ENCODE measurements around the gene ANKMY1. TPM values are rescaled to one million over a fixed set of nuclear protein-coding genes. Genes with fewer than 3 reads are reported as not detected.

The ANKMY1 gene
- total and polyA plus RNA-seq, 4 donors: 7.8 to 27.5 (median 13.4) TPM

GRCh38 chr2:240589375-240589774 is 31.6 kb upstream of the ANKMY1 start:
- Histone ChIP-seq H3K4me1 (ENCODE audit: control insufficient read depth, insufficient read depth, low read length) (peaks cover 46% of the 10 kb centered on the region), H3K27ac (ENCODE audit: low read depth, low read length) (no peak overlapping the region), H3K36me3 (ENCODE audit: control insufficient read depth, insufficient read depth, low read length) (peaks cover 59% of the 10 kb centered on the region), H3K9me3 (ENCODE audit: control insufficient read depth, insufficient read depth, low read length) (no peaks in the 10 kb centered on the region), H3K27me3 (ENCODE audit: control insufficient read depth, insufficient read depth, low read length) (no peaks in the 10 kb centered on the region), H3K4me3 (ENCODE audit: low read depth, low read length) (no peak overlapping the region)
- DNase-seq (ENCODE audit: low read depth in 4 of 6, low spot score in 6 of 6): no peak
- WGBS (ENCODE audit: insufficient coverage): 82% methylated on average over 13 of the region's 14 CpGs

- no peaks in the 10 kb centered on the region for H3K9me3 ChIP-seq (ENCODE audit: control insufficient read depth, insufficient read depth, low read length)
- no peak for DNase-seq (ENCODE audit: low read depth in 4 of 6, low spot score in 6 of 6)
- 94% methylated on average over 4 of the region's 4 CpGs for WGBS (ENCODE audit: insufficient coverage)
- peaks cover 57% of the 10 kb centered on the region for H3K36me3 ChIP-seq (ENCODE audit: control insufficient read depth, insufficient read depth, low read length)
- no peak overlapping the region for H3K4me3 ChIP-seq (ENCODE audit: low read depth, low read length)
- no peak overlapping the region for H3K27ac ChIP-seq (ENCODE audit: low read depth, low read length)
- no peaks in the 10 kb centered on the region for H3K27me3 ChIP-seq (ENCODE audit: control insufficient read depth, insufficient read depth, low read length)
- H3K4me1 ChIP-seq (ENCODE audit: control insufficient read depth, insufficient read depth, low read length): peaks cover 39% of the 10 kb centered on the region
These were observed 30.9 kb upstream of the ANKMY1 start for GRCh38 chr2:240588669-240589068.

GRCh38 chr2:240588006-240588655 is 30.3 kb upstream of the ANKMY1 start:
- Histone ChIP-seq H3K4me1 (ENCODE audit: control insufficient read depth, insufficient read depth, low read length) (peaks cover 34% of the 10 kb centered on the region), H3K36me3 (ENCODE audit: control insufficient read depth, insufficient read depth, low read length) (peaks cover 51% of the 10 kb centered on the region), H3K27me3 (ENCODE audit: control insufficient read depth, insufficient read depth, low read length) (no peaks in the 10 kb centered on the region), H3K4me3 (ENCODE audit: low read depth, low read length) (peak overlapping the region; percentile 97), H3K9me3 (ENCODE audit: control insufficient read depth, insufficient read depth, low read length) (no peaks in the 10 kb centered on the region), H3K27ac (ENCODE audit: low read depth, low read length) (no peak overlapping the region)
- 77% methylated on average over 10 of the region's 10 CpGs for WGBS (ENCODE audit: insufficient coverage)
- DNase-seq (ENCODE audit: low read depth in 4 of 6, low spot score in 6 of 6): no peak

GRCh38 chr2:240586919-240587800 is 29.4 kb upstream of the ANKMY1 start:
- Histone ChIP-seq H3K27me3 (ENCODE audit: control insufficient read depth, insufficient read depth, low read length) (no peaks in the 10 kb centered on the region), H3K9me3 (ENCODE audit: control insufficient read depth, insufficient read depth, low read length) (no peaks in the 10 kb centered on the region), H3K4me3 (ENCODE audit: low read depth, low read length) (peak overlapping the region; percentile 97), H3K4me1 (ENCODE audit: control insufficient read depth, insufficient read depth, low read length) (peaks cover 34% of the 10 kb centered on the region), H3K27ac (ENCODE audit: low read depth, low read length) (no peak overlapping the region), H3K36me3 (ENCODE audit: control insufficient read depth, insufficient read depth, low read length) (peaks cover 42% of the 10 kb centered on the region)
- 2% methylated on average over 62 of the region's 62 CpGs for WGBS (ENCODE audit: insufficient coverage)
- DNase-seq (ENCODE audit: low read depth in 4 of 6, low spot score in 6 of 6): peak in 2 of 6 donors; percentile 6 to 21

GRCh38 chr2:240586198-240586918 is 28.6 kb upstream of the ANKMY1 start, which contains the start of gene CAPN10:
CAPN10 (plus strand) TSS chr2:240586734; CDS start chr2:240586912, 178 bp downstream.
- Histone ChIP-seq H3K27me3 (ENCODE audit: control insufficient read depth, insufficient read depth, low read length) (no peaks in the 10 kb centered on the region), H3K36me3 (ENCODE audit: control insufficient read depth, insufficient read depth, low read length) (peaks cover 38% of the 10 kb centered on the region), H3K9me3 (ENCODE audit: control insufficient read depth, insufficient read depth, low read length) (no peaks in the 10 kb centered on the region), H3K4me3 (ENCODE audit: low read depth, low read length) (peak within 1 kb of the TSS; percentile 97), H3K27ac (ENCODE audit: low read depth, low read length) (peak within 1 kb of the TSS; percentile 97), H3K4me1 (ENCODE audit: control insufficient read depth, insufficient read depth, low read length) (peaks cover 34% of the 10 kb centered on the region)
- peak; percentile 87 to 99 (median 92) for DNase-seq (ENCODE audit: low read depth in 4 of 6, low spot score in 6 of 6)
- under 1% methylated on average over 88 of the region's 88 CpGs for WGBS (ENCODE audit: insufficient coverage)

GRCh38 chr2:240585681-240586197 is 28.0 kb upstream of the ANKMY1 start:
- 2% methylated on average over 20 of the region's 20 CpGs for WGBS (ENCODE audit: insufficient coverage)
- peak overlapping the region; percentile 97 for H3K27ac ChIP-seq (ENCODE audit: low read depth, low read length)

GRCh38 chr2:240585101-240585500 is 27.3 kb upstream of the ANKMY1 start:
- Histone ChIP-seq H3K36me3 (ENCODE audit: control insufficient read depth, insufficient read depth, low read length) (peaks cover 26% of the 10 kb centered on the region), H3K4me3 (ENCODE audit: low read depth, low read length) (peak overlapping the region; percentile 97), H3K27ac (ENCODE audit: low read depth, low read length) (no peak overlapping the region), H3K27me3 (ENCODE audit: control insufficient read depth, insufficient read depth, low read length) (no peaks in the 10 kb centered on the region), H3K4me1 (ENCODE audit: control insufficient read depth, insufficient read depth, low read length) (peaks cover 34% of the 10 kb centered on the region), H3K9me3 (ENCODE audit: control insufficient read depth, insufficient read depth, low read length) (peaks cover 2% of the 10 kb centered on the region)
- DNase-seq (ENCODE audit: low read depth in 4 of 6, low spot score in 6 of 6): no peak
- 89% methylated on average over 6 of the region's 6 CpGs for WGBS (ENCODE audit: insufficient coverage)

More at GRCh38 chr2:240585681-240586197, 28.0 kb upstream of the ANKMY1 start:
- Histone ChIP-seq H3K4me3 (ENCODE audit: low read depth, low read length) (peak overlapping the region; percentile 97), H3K36me3 (ENCODE audit: control insufficient read depth, insufficient read depth, low read length) (peaks cover 32% of the 10 kb centered on the region), H3K9me3 (ENCODE audit: control insufficient read depth, insufficient read depth, low read length) (peaks cover 2% of the 10 kb centered on the region), H3K27me3 (ENCODE audit: control insufficient read depth, insufficient read depth, low read length) (no peaks in the 10 kb centered on the region), H3K4me1 (ENCODE audit: control insufficient read depth, insufficient read depth, low read length) (peaks cover 34% of the 10 kb centered on the region)
- DNase-seq (ENCODE audit: low read depth in 4 of 6, low spot score in 6 of 6): no peak

- DNase-seq (ENCODE audit: low read depth in 4 of 6, low spot score in 6 of 6): no peak
- H3K4me1 ChIP-seq (ENCODE audit: control insufficient read depth, insufficient read depth, low read length): peaks cover 36% of the 10 kb centered on the region
- peaks cover 25% of the 10 kb centered on the region for H3K36me3 ChIP-seq (ENCODE audit: control insufficient read depth, insufficient read depth, low read length)
- 62% methylated on average over 4 of the region's 4 CpGs for WGBS (ENCODE audit: insufficient coverage)
- H3K27me3 ChIP-seq (ENCODE audit: control insufficient read depth, insufficient read depth, low read length): no peaks in the 10 kb centered on the region
- no peak overlapping the region for H3K4me3 ChIP-seq (ENCODE audit: low read depth, low read length)
- no peak overlapping the region for H3K27ac ChIP-seq (ENCODE audit: low read depth, low read length)
- peaks cover 2% of the 10 kb centered on the region for H3K9me3 ChIP-seq (ENCODE audit: control insufficient read depth, insufficient read depth, low read length)
These were observed 26.8 kb upstream of the ANKMY1 start for GRCh38 chr2:240584486-240585031.

- Histone ChIP-seq H3K27me3 (ENCODE audit: control insufficient read depth, insufficient read depth, low read length) (no peaks in the 10 kb centered on the region), H3K9me3 (ENCODE audit: control insufficient read depth, insufficient read depth, low read length) (peaks cover 2% of the 10 kb centered on the region), H3K4me1 (ENCODE audit: control insufficient read depth, insufficient read depth, low read length) (peaks cover 34% of the 10 kb centered on the region), H3K4me3 (ENCODE audit: low read depth, low read length) (no peak overlapping the region), H3K27ac (ENCODE audit: low read depth, low read length) (no peak overlapping the region), H3K36me3 (ENCODE audit: control insufficient read depth, insufficient read depth, low read length) (peaks cover 27% of the 10 kb centered on the region)
- DNase-seq (ENCODE audit: low read depth in 4 of 6, low spot score in 6 of 6): no peak
- WGBS (ENCODE audit: insufficient coverage): 87% methylated on average over 3 of the region's 4 CpGs
These were observed 26.0 kb upstream of the ANKMY1 start for GRCh38 chr2:240583774-240584173.

Measured in spinal cord (tissue), 10 donors.